HCT116 (cell line): ENCODE measurements around the gene QRICH2. TPM values are rescaled to one million over a fixed set of nuclear protein-coding genes. Genes with fewer than 3 reads are reported as not detected.
"Not testable (repeated sequence)": the region's sequence is repeated elsewhere in the genome, so short reads cannot be mapped to it uniquely, and the experiment has no call there.

Experiments
- ATAC-seq: fragments of 200-7000 bp; cut with Tn5 transposase; 2 replicates; pipeline ENCODE4 v1.9.1; 2020; ENCODE audit warnings: mild to moderate bottlenecking, moderate library complexity
- BruUV-seq: library from RNA; stranded (reverse); fragments of 400-500 nt; replicated peaks from 2 replicates; lab custom pipeline; 2021; lab: Mats Ljungman, UMichigan
- CTCF ChIA-PET: fragments of 300-600 bp; sonication (Branson Sonifier 250); formaldehyde crosslinking; loops from one replicate; lab custom pipeline; 2021; ENCODE audit warnings: antibody characterized with exemption; lab: Charles Lee
- POLR2A ChIA-PET: fragments of 300-600, 350-600 bp; sonication (Branson Sonifier 250); formaldehyde crosslinking; loops from one replicate; lab custom pipeline; 2021; ENCODE audit warnings: antibody characterized with exemption; lab: Charles Lee
- RAD21 ChIA-PET, 2 experiments: fragments of 300-600 bp; sonication (Branson Sonifier 250); formaldehyde crosslinking; loops; one replicate each; lab custom pipeline; 2023; ENCODE audit warnings: low total read pairs in 2 of 2; ENCODE audit not compliant: uncharacterized antibody in 2 of 2, unreplicated experiment in 2 of 2, low non-redundant PET in 1 of 2; lab: Charles Lee
- DNase-seq: peaks from one replicate; pipeline ENCODE4 v3.0.0-alpha.2; 2010; ENCODE audit warnings: low read depth, low spot score
- H2AFZ ChIP-seq: fragments of 200-600 bp; shearing (Covaris generic), sonication (generic); 2 replicates; pipeline ENCODE4 v1.6.1; 2017; ENCODE audit warnings: low read depth, mixed run types, mixed read lengths, antibody characterized with exemption, low read length; ENCODE audit not compliant: poor library complexity, severe bottlenecking
- H3K27ac ChIP-seq: 2 replicates; pipeline ENCODE4 v1.5.1; 2012; ENCODE audit warnings: low read depth, low read length
- H3K27me3 ChIP-seq: fragments of 200-600 bp; sonication (generic); 2 replicates; pipeline ENCODE4 v1.6.1; 2016; ENCODE audit warnings: mixed run types, low read length, mixed read lengths; ENCODE audit not compliant: insufficient read depth
- H3K36me3 ChIP-seq, 2 experiments: fragments of 200-500 bp in 1 of 2; fragments of 200-600 bp in 1 of 2; sonication (Bioruptor generic) in 1 of 2; sonication (generic) in 1 of 2; 2 replicates each; pipeline versions ENCODE4 v1.5.1 to v1.6.1; 2014 to 2016; ENCODE audit warnings: low read length in 2 of 2, inconsistent platforms in 1 of 2, mixed read lengths in 1 of 2, mixed run types in 1 of 2; ENCODE audit not compliant: insufficient read depth in 2 of 2, control insufficient read depth in 1 of 2
- H3K4me1 ChIP-seq, 2 experiments: fragments of 200-600 bp in 1 of 2; sonication (generic) in 1 of 2; 2 replicates each; pipeline versions ENCODE4 v1.5.1 to v1.6.1; 2012 to 2017; ENCODE audit warnings: low read length in 2 of 2, inconsistent platforms in 1 of 2, mild to moderate bottlenecking in 1 of 2, mixed read lengths in 1 of 2, mixed run types in 1 of 2, moderate library complexity in 1 of 2; ENCODE audit not compliant: insufficient read depth in 2 of 2, control insufficient read depth in 1 of 2
- H3K4me2 ChIP-seq: fragments of 200-600 bp; sonication (generic); 2 replicates; pipeline ENCODE4 v1.6.1; 2017; ENCODE audit warnings: mixed run types, low read length, mixed read lengths
- H3K4me3 ChIP-seq, 2 experiments: fragments of 200-600 bp in 1 of 2; sonication (generic) in 1 of 2; replicated peaks in 1 of 2; 2 replicates each; pipeline ENCODE4 v1.5.1; 2011 to 2016; ENCODE audit warnings: low read length in 2 of 2, control low read depth in 1 of 2, low read depth in 1 of 2, mild to moderate bottlenecking in 1 of 2, mixed read lengths in 1 of 2, mixed run types in 1 of 2
- H3K79me2 ChIP-seq: fragments of 200-600 bp; sonication (generic); 2 replicates; pipeline ENCODE4 v1.6.1; 2017; ENCODE audit warnings: mild to moderate bottlenecking, mixed run types, low read length, moderate library complexity, mixed read lengths; ENCODE audit not compliant: insufficient read depth
- H3K9ac ChIP-seq: fragments of 200-600 bp; sonication (generic); 2 replicates; pipeline ENCODE4 v1.6.1; 2016; ENCODE audit warnings: low read length, mixed read lengths
- H3K9me2 ChIP-seq: fragments of 200-600 bp; sonication (generic), shearing (Covaris generic); 2 replicates; pipeline ENCODE4 v1.6.1; 2017; ENCODE audit warnings: mixed run types, mild to moderate bottlenecking, moderate library complexity; ENCODE audit not compliant: insufficient read depth
- H3K9me3 ChIP-seq, 2 experiments: fragments of 200-500 bp in 1 of 2; fragments of 200-600 bp in 1 of 2; sonication (Bioruptor generic) in 1 of 2; sonication (generic) in 1 of 2; 2 replicates each; pipeline ENCODE4 v1.6.1; 2014 to 2017; ENCODE audit warnings: low read length in 2 of 2, mixed read lengths in 2 of 2, inconsistent platforms in 1 of 2, low read depth in 1 of 2, mild to moderate bottlenecking in 1 of 2, mixed run types in 1 of 2, moderate library complexity in 1 of 2; ENCODE audit not compliant: control insufficient read depth in 1 of 2, insufficient read depth in 1 of 2
- H4K20me1 ChIP-seq: fragments of 200-600 bp; sonication (generic), shearing (Covaris generic); 2 replicates; pipeline ENCODE4 v1.6.1; 2017; ENCODE audit warnings: mixed run types, mild to moderate bottlenecking, moderate library complexity; ENCODE audit not compliant: insufficient read depth
- ATF3 ChIP-seq: IDR thresholded peaks from 2 replicates; pipeline ENCODE4 v1.6.1; 2012
- CBX3 ChIP-seq: IDR thresholded peaks from 2 replicates; pipeline ENCODE4 v1.6.1; 2012; ENCODE audit warnings: low read depth
- CEBPB ChIP-seq: IDR thresholded peaks from 2 replicates; pipeline ENCODE4 v1.6.1; 2012; ENCODE audit warnings: low read depth
- ELF1 ChIP-seq: IDR thresholded peaks from 2 replicates; pipeline ENCODE4 v1.6.1; 2012; ENCODE audit warnings: low read depth, borderline replicate concordance
- EZH2 ChIP-seq: fragments of 200-600 bp; sonication (generic); IDR thresholded peaks from 2 replicates; pipeline ENCODE4 v1.6.1; 2017; ENCODE audit warnings: antibody characterized with exemption, mixed run types
- FOSL1 ChIP-seq: IDR thresholded peaks from 2 replicates; pipeline ENCODE4 v1.6.1; 2012; ENCODE audit warnings: low read depth
- JUND ChIP-seq: IDR thresholded peaks from 2 replicates; pipeline ENCODE4 v1.6.1; 2012
- MAX ChIP-seq: IDR thresholded peaks from 2 replicates; pipeline ENCODE4 v1.6.1; 2012
- POLR2A ChIP-seq: IDR thresholded peaks from 2 replicates; pipeline ENCODE4 v1.7.0; 2011; ENCODE audit warnings: borderline replicate concordance; ENCODE audit not compliant: insufficient read depth, insufficient read length; ENCODE audit errors: extremely low read depth
- POLR2AphosphoS5 ChIP-seq: IDR thresholded peaks from 2 replicates; pipeline ENCODE4 v1.6.1; 2011; ENCODE audit warnings: mild to moderate bottlenecking, low read depth, low read length, moderate library complexity
- RAD21 ChIP-seq: IDR thresholded peaks from 2 replicates; pipeline ENCODE4 v1.6.1; 2012; ENCODE audit warnings: low read depth, mild to moderate bottlenecking
- SIN3A ChIP-seq: IDR thresholded peaks from 2 replicates; pipeline ENCODE4 v1.6.1; 2012; ENCODE audit warnings: low read depth
- SP1 ChIP-seq: IDR thresholded peaks from 2 replicates; pipeline ENCODE4 v1.6.1; 2012; ENCODE audit warnings: low read depth
- SRF ChIP-seq: IDR thresholded peaks from 2 replicates; pipeline ENCODE4 v1.6.1; 2012; ENCODE audit warnings: low read depth
- YY1 ChIP-seq: IDR thresholded peaks from 2 replicates; pipeline ENCODE4 v1.6.1; 2011; ENCODE audit warnings: low read length, low read depth, moderate library complexity, mild to moderate bottlenecking; ENCODE audit not compliant: insufficient replicate concordance; ENCODE audit errors: extremely low read depth
- ZBTB33 ChIP-seq: IDR thresholded peaks from 2 replicates; pipeline ENCODE4 v1.6.1; 2011; ENCODE audit warnings: mild to moderate bottlenecking, low read length, moderate library complexity; ENCODE audit not compliant: insufficient replicate concordance; ENCODE audit errors: extremely low read depth
- ZFX ChIP-seq: fragments of 450-650 bp; IDR thresholded peaks from 2 replicates; pipeline ENCODE4 v1.6.1; 2017
- ZNF274 ChIP-seq: fragments of 200-500 bp; sonication (Bioruptor generic); IDR thresholded peaks from 2 replicates; pipeline ENCODE4 v1.6.1; 2014; ENCODE audit warnings: mild to moderate bottlenecking, low read depth, low read length, inconsistent platforms
- intact Hi-C: fragments of 100-400 bp; cut with micrococcal nuclease; formaldehyde crosslinking; loops from 2 replicates; pipeline ENCODE4 v1.10.0; 2022
- total RNA-seq: library from RNA; stranded (reverse); gene quantifications from one replicate; pipeline ENCODE4 v1.2.1, GENCODE V29; 2021; ENCODE audit not compliant: unreplicated experiment

QRICH2 gene
- total RNA-seq, 1 experiment from 2014 or later, result 4.9 TPM

- BruUV-seq, result no TSS peak
- Histone ChIP-seq H3K9me3 (no peaks in the 10 kb centered on the region), H3K4me3 (no peak overlapping the region), H2AFZ (no peak overlapping the region), H3K9me2 (no peaks in the 10 kb centered on the region), H3K4me2 (no peak overlapping the region), H3K4me1 (no peaks in the 10 kb centered on the region), H3K9ac (no peak overlapping the region), H3K27me3 (no peaks in the 10 kb centered on the region), H4K20me1 (no peaks in the 10 kb centered on the region), H3K27ac (no peak overlapping the region), H3K36me3 (peaks cover 0 to 8% of the 10 kb centered on the region in 2 experiments; a peak in 3 of 4 replicates), H3K79me2 (no peaks in the 10 kb centered on the region)
- intact Hi-C loops, result no loop called here
- RAD21 ChIA-PET, result no interaction called here
- no peak for ATAC-seq
- TF ChIP-seq CBX3 (no peak), SRF (no peak), ZNF274 (no peak), YY1 (no peak), RAD21 (no peak), ZBTB33 (no peak), SIN3A (no peak), ZFX (no peak), CEBPB (no peak), EZH2 (no peak), JUND (no peak), POLR2A (no peak), SP1 (no peak), ELF1 (no peak), POLR2AphosphoS5 (no peak), FOSL1 (no peak), MAX (no peak), ATF3 (no peak)
- CTCF ChIA-PET, result interaction anchor here (0.8 kb wide), 1 partner anchor 91 kb away, joined by 3 read pairs; no protein-coding TSS in a partner anchor
- POLR2A ChIA-PET, result no interaction called here
- no peak for DNase-seq
Observed at GRCh38 chr17:76307299-76307965, 644 bp downstream of the QRICH2 start.

- H3K9me3 ChIP-seq, H3K27ac ChIP-seq, H4K20me1 ChIP-seq, H3K4me1 ChIP-seq, DNase-seq, H3K4me2 ChIP-seq, ATAC-seq, H3K4me3 ChIP-seq, H3K27me3 ChIP-seq, H3K9me2 ChIP-seq, intact Hi-C loops, H3K36me3 ChIP-seq, BruUV-seq, H3K9ac ChIP-seq, H3K79me2 ChIP-seq, H2AFZ ChIP-seq: not testable (repeated sequence)
- ChIA-PET POLR2A (interaction anchor here (1.3 kb wide), 1 partner anchor 93 kb away, joined by 3 read pairs; no protein-coding TSS in a partner anchor), CTCF (interaction anchor here (1.5 to 4.5 kb wide), 4 partner anchors 11 to 93 kb away, joined by 3 to 55 read pairs (median 6); no protein-coding TSS in a partner anchor), RAD21 (interaction anchor here in 1 of 2 experiments (0.6 kb wide), 1 partner anchor 377 kb away, joined by 3 read pairs; no protein-coding TSS in a partner anchor)
Observed at GRCh38 chr17:76305135-76305454, 3.0 kb downstream of the QRICH2 start.
